Muscle layer of duodenum (tissue), 2 donors: Measurements from ENCODE around the gene GTF3C5.
"Not testable (repeated sequence)": the region's sequence is repeated elsewhere in the genome, so short reads cannot be mapped to it uniquely, and the experiment has no call there.

Source experiments
- H3K27ac ChIP-seq: one replicate; pipeline ENCODE4 v1.7.0; 2013; ENCODE audit warnings: mild to moderate bottlenecking, low read length
- H3K27me3 ChIP-seq: one replicate; pipeline ENCODE4 v1.7.0; 2013; ENCODE audit warnings: low read depth, mild to moderate bottlenecking, control low read depth, low read length
- H3K36me3 ChIP-seq, 2 donors: one replicate each; pipeline ENCODE4 v1.7.0; 2013; ENCODE audit warnings: low read length in 2 of 2, control low read depth in 1 of 2, mild to moderate bottlenecking in 1 of 2; ENCODE audit not compliant: insufficient read depth in 2 of 2, control insufficient read depth in 1 of 2
- H3K4me1 ChIP-seq, 2 donors: one replicate each; pipeline ENCODE4 v1.7.0; 2013; ENCODE audit warnings: low read length in 2 of 2, mild to moderate bottlenecking in 2 of 2, control low read depth in 1 of 2, moderate library complexity in 1 of 2; ENCODE audit not compliant: insufficient read depth in 2 of 2, control insufficient read depth in 1 of 2
- H3K4me3 ChIP-seq, 2 donors: one replicate each; pipeline ENCODE4 v1.7.0; 2013; ENCODE audit warnings: low read length in 2 of 2, low read depth in 1 of 2, mild to moderate bottlenecking in 1 of 2
- H3K9me3 ChIP-seq, 2 donors: one replicate each; pipeline ENCODE4 v1.7.0; 2013; ENCODE audit warnings: low read length in 2 of 2, control low read depth in 1 of 2, mild to moderate bottlenecking in 1 of 2; ENCODE audit not compliant: control insufficient read depth in 1 of 2
- donor health status: healthy.

GTF3C5 gene

DNA sequence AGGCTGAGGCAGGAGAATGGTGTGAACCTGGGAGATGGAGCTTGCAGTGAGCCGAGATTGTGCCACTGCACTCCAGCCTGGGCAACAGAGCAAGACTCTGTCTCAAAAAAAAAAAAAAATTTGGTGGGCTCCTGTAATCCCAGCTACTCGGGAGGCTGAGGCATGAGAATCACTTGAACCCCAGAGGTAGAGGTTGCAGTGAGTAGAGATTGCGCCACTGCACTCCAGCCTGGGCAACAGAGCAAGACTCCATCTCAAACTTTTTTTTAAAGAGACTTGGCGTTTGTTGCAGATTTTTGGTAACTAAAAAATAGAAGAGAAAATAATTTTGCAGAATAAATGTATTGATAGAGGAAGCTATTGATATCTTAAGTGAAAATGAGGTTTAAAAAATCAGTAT is 32.6 kb upstream of the GTF3C5 start:
- H3K27me3 ChIP-seq = not testable (repeated sequence)

DNA sequence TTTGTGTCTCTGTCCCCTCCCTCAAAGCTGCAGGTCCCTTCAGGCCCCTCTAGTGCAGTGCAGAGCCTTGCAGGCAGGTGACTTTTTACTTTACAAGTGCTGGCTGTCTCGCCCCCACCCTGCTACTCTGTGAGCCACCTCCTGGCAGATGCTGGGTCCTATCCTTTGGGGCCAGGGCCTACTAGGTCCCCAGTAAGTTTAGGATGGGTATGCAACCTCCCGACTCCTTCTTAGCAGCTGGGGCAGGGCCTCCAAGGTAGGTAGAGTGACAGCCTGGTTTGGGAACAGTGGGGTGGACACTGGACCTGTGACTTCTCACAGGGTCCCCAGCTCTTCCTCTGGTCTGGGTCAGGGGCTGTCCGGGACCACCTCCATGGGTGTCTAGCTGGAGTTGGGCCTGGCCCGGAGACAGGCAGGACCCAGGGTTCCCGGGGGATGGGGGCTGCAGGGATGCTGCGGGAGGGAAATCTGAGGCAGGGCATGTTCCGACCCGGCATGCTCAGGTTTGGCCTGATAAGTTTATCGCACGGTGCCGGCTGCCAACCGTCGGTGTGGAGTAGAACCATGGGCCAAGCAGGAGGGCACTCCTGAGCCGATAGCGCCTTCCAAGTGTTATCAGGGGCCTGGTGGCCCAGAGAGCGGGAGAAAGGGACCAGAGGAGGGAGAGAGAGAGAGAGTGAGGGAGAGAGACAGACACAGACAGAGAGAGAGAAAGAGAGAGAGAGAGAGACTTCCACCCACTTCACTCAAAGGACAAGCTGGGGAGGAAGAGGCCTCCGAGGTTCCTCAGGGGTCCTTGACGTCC is 31.8 kb upstream of the GTF3C5 start:
- Histone ChIP-seq H3K27me3 (no peaks in the 10 kb centered on the region), H3K4me3 (no peak overlapping the region), H3K4me1 (no peaks in the 10 kb centered on the region), H3K9me3 (no peaks in the 10 kb centered on the region), H3K27ac (no peak overlapping the region), H3K36me3 (no peaks in the 10 kb centered on the region)

More for the DNA sequence above, 32.6 kb upstream of the GTF3C5 start:
- not testable (repeated sequence) for H3K4me3 ChIP-seq, H3K36me3 ChIP-seq, H3K4me1 ChIP-seq, H3K27ac ChIP-seq, H3K9me3 ChIP-seq

DNA sequence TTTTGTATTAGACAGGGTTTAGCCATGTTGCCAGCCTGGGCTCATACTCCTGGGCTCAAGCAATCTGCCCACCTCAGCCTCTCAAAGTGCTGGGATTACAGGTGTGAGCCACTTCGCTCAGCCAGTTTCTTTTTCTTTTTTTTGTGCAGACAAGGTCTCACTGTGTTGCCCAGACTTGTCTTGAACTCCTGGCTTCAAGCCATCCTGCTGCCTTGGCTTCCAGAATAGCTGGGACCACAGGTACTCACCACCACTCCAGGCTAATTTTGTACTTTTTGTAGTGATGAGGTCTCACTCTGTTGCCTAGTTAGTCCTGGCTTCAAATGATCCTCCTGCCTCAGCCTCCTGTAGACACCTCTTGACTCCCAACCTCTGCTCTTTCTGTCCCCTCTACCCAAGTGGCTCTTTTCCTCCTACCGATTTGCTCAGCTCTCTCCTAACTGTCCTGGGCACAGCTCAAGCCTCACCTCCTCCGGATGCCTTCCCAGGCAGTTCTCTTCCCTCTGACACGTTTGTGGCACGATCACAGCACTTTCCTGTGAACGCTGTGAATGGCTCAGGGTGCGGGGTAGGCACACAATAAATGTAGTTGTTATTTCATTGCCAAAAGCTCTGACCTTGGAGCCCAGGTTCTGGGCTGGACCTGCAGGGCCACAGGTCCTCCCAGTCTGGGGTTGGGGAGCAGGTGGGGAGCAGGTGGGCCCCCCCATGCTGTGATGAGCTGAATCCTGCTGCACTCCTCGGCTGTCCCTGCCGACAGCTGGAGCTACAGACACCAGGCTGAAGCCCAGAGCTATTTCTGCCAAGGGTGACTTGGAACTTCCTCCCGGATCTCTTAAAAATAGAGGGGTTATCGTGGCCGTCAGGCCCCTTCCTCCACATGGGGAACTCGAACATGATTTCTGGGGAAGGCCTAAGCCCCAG is 28.4 kb upstream of the GTF3C5 start:
- no peaks in the 10 kb centered on the region for H3K27me3 ChIP-seq
- H3K9me3 ChIP-seq = no peaks in the 10 kb centered on the region
- H3K4me3 ChIP-seq = no peak overlapping the region
- H3K27ac ChIP-seq = no peak overlapping the region
- no peaks in the 10 kb centered on the region for H3K4me1 ChIP-seq
- no peaks in the 10 kb centered on the region for H3K36me3 ChIP-seq

DNA sequence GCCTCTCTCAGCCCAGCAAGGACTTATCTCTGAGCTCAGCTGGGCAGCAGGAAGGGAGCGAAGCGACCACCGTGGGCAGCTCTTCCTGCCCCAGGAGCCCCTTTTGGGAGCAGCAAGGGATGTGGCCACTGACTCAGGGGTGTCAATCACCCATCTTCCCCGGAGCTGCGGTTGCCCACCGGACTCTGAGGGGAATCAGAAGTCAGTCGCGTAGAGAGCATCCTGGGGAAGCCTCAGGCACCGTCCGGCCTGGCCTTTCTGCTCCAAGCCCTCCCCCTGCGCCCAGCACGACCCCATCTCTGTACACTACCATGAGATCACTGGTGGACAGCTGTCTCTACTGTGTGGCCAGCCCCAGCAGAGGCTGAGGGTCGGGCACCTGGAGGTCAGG is 27.7 kb upstream of the GTF3C5 start:
- Histone ChIP-seq H3K4me3 (no peak overlapping the region), H3K27me3 (no peaks in the 10 kb centered on the region), H3K27ac (no peak overlapping the region), H3K36me3 (no peaks in the 10 kb centered on the region), H3K9me3 (no peaks in the 10 kb centered on the region), H3K4me1 (no peaks in the 10 kb centered on the region)

DNA sequence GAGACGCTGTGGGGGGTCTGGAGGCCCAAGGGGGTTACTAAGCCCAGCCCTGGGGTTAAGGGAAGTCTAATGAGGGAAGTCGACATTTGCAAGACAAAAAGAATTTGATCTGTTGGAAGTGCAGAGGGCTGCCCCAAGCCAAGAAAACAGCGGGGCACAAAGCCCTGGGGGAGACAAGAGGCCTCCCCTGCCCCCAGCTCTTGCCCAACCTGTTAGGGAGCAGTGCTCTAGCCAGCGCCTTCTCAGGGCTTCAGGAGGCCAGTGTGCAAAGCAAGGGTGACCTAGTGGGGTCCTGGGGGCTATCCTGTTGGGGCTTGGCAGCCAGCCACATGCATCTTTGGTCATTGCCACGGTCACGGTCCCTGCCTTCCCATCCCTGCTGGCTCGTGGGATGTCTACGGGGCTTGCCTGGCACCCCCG is 27.1 kb upstream of the GTF3C5 start:
- no peaks in the 10 kb centered on the region for H3K9me3 ChIP-seq
- H3K27me3 ChIP-seq = no peaks in the 10 kb centered on the region

DNA sequence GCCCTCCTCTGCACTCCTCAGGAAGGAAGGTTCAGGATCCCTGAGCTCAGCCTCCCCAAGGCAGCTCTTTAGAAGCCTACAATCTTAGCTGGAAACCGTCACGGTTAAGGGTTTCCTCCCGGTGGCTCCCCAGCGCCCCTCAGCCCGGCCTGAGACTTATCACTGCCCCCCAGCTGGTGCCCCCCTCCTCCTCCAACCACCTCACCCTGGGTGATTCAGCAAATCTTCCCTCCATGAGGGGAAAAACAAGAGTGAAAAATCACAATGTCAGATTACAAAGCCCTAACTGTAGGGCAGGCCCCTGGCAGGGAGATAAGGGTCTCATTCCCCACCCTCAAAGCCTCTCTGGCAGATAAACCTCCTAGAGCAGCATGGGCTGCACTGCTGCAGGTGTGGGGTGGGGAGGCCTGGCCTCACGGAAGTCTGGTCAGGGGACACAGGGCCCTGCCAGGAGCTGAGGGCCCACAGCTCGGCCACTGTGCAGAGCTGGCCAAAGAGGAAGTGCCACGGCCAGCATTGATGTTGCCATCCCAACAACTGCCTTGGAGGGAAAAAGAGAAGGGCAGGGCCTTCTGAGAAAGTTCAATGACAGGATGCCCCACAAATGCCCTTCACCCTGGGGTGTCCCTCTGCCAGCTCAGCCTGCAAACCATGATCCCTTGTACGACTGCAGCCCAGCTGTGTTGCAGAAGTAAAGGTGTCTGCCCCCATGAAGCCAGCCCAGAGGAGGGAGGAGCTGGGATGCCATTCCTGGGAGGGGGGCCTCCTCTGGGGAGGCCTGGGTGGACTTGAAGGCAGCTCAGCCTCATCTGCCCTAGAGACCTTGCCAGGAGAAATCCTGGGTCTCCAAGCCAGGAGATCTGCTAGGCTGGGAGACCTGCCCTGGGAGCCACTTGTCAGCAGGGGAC is 26.5 kb upstream of the GTF3C5 start:
- H3K9me3 ChIP-seq = no peaks in the 10 kb centered on the region
- H3K36me3 ChIP-seq = no peaks in the 10 kb centered on the region
- H3K27ac ChIP-seq = no peak overlapping the region
- H3K27me3 ChIP-seq = no peaks in the 10 kb centered on the region
- no peaks in the 10 kb centered on the region for H3K4me1 ChIP-seq
- no peak overlapping the region for H3K4me3 ChIP-seq

More for the DNA sequence above, 27.1 kb upstream of the GTF3C5 start:
- Histone ChIP-seq H3K4me3 (no peak overlapping the region), H3K36me3 (no peaks in the 10 kb centered on the region), H3K27ac (no peak overlapping the region), H3K4me1 (no peaks in the 10 kb centered on the region)

DNA sequence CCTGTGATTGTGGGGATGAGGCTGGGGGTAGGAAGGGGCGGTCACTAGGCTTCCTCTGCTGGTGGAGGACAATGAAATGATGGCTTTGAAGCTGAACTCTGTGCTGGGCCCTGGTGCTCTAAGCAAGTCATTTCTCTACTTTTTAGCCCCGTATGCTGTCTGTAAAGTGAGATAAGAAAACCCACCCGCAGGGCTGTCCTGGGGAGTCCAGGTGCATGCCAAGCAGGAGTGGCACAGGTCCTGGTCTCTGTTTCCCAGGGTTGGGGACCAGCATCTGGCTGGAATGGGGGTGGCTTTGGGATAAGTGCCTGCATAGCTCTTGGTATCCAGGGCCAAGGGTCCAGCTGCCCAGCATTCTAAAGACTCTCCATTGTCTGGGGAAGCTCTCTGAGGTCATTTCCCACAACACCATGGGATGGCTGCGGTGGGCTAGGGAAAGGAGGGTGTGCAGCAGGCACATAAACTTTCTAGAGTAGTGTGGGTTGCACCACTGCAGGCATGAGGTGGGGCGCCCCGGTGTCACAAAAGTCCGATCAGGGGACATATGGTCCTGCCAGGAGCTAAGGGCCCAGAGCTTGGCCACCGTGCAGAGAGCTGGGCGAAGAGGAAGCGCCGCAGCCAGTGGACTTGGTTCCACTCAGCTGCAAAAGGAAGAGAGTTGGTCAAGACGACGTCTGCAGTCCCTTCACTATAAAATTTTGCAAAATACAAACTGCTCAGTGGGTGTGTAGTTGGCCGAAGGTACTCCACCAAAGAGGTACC is 25.6 kb upstream of the GTF3C5 start:
- Histone ChIP-seq H3K36me3 (no peaks in the 10 kb centered on the region), H3K9me3 (no peaks in the 10 kb centered on the region), H3K4me1 (no peaks in the 10 kb centered on the region), H3K27me3 (no peaks in the 10 kb centered on the region), H3K27ac (no peak overlapping the region), H3K4me3 (no peak overlapping the region)

DNA sequence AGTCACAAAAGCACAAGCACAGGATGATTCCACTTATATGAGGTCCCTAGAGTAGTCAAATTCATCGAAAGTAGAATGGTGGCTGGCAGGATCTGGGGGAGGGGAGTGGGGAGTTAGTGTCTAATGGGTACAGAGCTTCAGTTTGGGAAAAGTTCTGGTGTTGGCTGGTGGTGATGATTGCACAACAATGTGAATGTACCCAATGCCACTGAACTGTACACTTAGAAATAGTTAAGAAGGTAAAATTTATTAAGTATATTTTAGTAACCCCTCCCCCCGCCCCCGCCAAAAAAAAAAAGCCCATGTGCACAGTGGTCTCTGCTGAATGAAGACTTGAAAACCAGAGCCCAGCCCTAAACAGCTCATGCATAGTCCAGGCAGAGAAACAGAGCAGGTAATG is 24.8 kb upstream of the GTF3C5 start:
- H3K9me3 ChIP-seq = no peaks in the 10 kb centered on the region
- H3K27me3 ChIP-seq = no peaks in the 10 kb centered on the region
- H3K36me3 ChIP-seq = no peaks in the 10 kb centered on the region
- no peak overlapping the region for H3K27ac ChIP-seq
- H3K4me1 ChIP-seq = no peaks in the 10 kb centered on the region
- no peak overlapping the region for H3K4me3 ChIP-seq

DNA sequence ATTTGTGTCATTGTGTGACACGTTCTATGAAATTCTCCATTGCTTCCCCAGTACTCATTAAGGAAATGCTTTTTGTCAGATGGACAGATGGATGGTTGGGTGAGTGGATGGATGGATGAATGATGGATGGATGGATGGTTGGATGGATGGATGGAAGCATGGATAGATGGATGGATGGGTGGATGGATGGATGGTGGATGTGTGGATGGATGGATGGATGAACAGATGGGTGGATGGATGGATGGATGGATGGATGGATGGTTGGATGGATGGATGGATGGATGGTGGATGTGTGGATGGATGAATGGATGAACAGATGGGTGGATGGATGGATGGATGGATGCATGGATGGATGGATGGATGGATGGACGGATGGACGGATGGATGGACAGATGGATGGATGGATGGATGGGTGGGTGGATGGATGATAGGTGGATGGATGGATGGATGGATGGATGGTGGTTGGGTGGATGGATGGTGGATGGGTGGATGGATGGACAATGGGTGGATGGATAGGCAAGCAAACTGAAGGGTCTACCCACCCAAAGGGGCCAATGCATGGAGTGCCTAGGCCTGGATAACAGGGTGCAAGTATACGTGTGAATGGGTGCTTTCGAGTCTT is 24.0 kb upstream of the GTF3C5 start:
- H3K4me3 ChIP-seq = no peak overlapping the region
- H3K36me3 ChIP-seq = no peaks in the 10 kb centered on the region
- no peaks in the 10 kb centered on the region for H3K27me3 ChIP-seq
- no peaks in the 10 kb centered on the region for H3K4me1 ChIP-seq
- no peaks in the 10 kb centered on the region for H3K9me3 ChIP-seq
- no peak overlapping the region for H3K27ac ChIP-seq

DNA sequence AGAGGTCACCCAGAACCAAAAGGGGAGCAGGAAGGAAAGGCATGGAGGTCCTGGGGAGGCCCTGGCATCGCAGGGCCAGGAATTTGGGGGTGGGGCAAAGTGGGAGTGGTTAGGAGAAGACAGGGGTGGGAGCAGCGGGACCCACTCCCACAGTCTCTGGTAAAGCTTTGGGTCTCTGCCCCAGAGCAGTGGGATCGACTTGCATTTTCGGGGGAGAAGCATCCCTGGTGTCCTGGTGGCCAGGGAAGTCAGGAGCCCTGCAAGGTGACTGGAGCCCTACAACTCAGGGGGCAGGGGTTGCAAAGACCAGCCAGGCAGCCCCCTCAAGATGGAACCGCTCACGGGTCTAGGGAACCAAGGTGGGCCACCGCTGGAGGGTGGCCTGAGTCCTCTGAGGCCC is 22.4 kb upstream of the GTF3C5 start:
- Histone ChIP-seq H3K9me3 (no peaks in the 10 kb centered on the region), H3K27me3 (no peaks in the 10 kb centered on the region), H3K27ac (no peak overlapping the region), H3K4me3 (no peak overlapping the region), H3K36me3 (no peaks in the 10 kb centered on the region), H3K4me1 (no peaks in the 10 kb centered on the region)
